IMR-90 (cell line): ENCODE data around the gene MET. TPM values are rescaled to one million over a fixed set of nuclear protein-coding genes. Genes with fewer than 3 reads are reported as not detected.

Experiments
- ATAC-seq: fragments of 200-7000 bp; cut with Tn5 transposase; 2 replicates; pipeline ENCODE4 v1.9.1; 2020; ENCODE audit warnings: low read depth, mild to moderate bottlenecking, moderate library complexity
- BruUV-seq: library from RNA; stranded (reverse); fragments of 400-500 nt; replicated peaks from 2 replicates; lab custom pipeline; 2021; lab: Mats Ljungman, UMichigan
- CTCF ChIA-PET: fragments of 300-600 bp; formaldehyde crosslinking; extraction: SDS; loops from one replicate; lab custom pipeline; 2021; ENCODE audit warnings: antibody characterized with exemption; lab: Yijun Ruan, JAX
- POLR2A ChIA-PET: fragments of 300-600 bp; sonication (Branson Sonifier 250); formaldehyde crosslinking; loops from one replicate; lab custom pipeline; 2022; ENCODE audit warnings: antibody characterized with exemption; ENCODE audit not compliant: unreplicated experiment; lab: Charles Lee
- DNase-seq: peaks from one replicate; pipeline ENCODE4 v3.0.0; 2013
- H2AFZ ChIP-seq: replicated peaks from 2 replicates; pipeline ENCODE3; 2013; ENCODE audit warnings: low read length, mild to moderate bottlenecking; ENCODE audit not compliant: poor library complexity
- H2AK5ac ChIP-seq: 2 replicates; pipeline ENCODE4 v1.6.1; 2013; ENCODE audit warnings: low read depth, low read length, inconsistent platforms
- H2AK9ac ChIP-seq: replicated peaks from 2 replicates; pipeline ENCODE3; 2013; ENCODE audit warnings: mild to moderate bottlenecking, low read depth, low read length, moderate library complexity; ENCODE audit not compliant: poor library complexity
- H2BK120ac ChIP-seq: 2 replicates; pipeline ENCODE4 v1.6.1; 2013; ENCODE audit warnings: low read depth, low read length, inconsistent platforms
- H2BK15ac ChIP-seq: 3 replicates; pipeline ENCODE4 v1.6.1; 2013; ENCODE audit warnings: low read depth, low read length, inconsistent platforms
- H2BK20ac ChIP-seq: 2 replicates; pipeline ENCODE4 v1.6.1; 2013; ENCODE audit warnings: low read depth, mild to moderate bottlenecking, inconsistent platforms, low read length, moderate library complexity
- H2BK5ac ChIP-seq: 2 replicates; pipeline ENCODE4 v1.6.1; 2013; ENCODE audit warnings: mild to moderate bottlenecking, low read depth, low read length, inconsistent platforms; ENCODE audit not compliant: poor library complexity, severe bottlenecking
- H3K14ac ChIP-seq: replicated peaks from 2 replicates; pipeline ENCODE4 v1.6.1; 2013; ENCODE audit warnings: low read depth, low read length, inconsistent platforms
- H3K18ac ChIP-seq: 2 replicates; pipeline ENCODE4 v1.6.1; 2013; ENCODE audit warnings: low read depth, low read length, control low read depth
- H3K23ac ChIP-seq: 2 replicates; pipeline ENCODE4 v1.6.1; 2013; ENCODE audit warnings: low read depth, low read length, inconsistent platforms
- H3K27ac ChIP-seq: 2 replicates; pipeline ENCODE4 v1.5.1; 2013; ENCODE audit warnings: mild to moderate bottlenecking, control low read depth, low read length; ENCODE audit not compliant: insufficient read depth
- H3K27me3 ChIP-seq: 2 replicates; pipeline ENCODE4 v1.6.1; 2013; ENCODE audit warnings: low read length; ENCODE audit not compliant: control insufficient read depth, insufficient read depth
- H3K36me3 ChIP-seq: 2 replicates; pipeline ENCODE4 v1.6.1; 2013; ENCODE audit warnings: low read length, mixed read lengths; ENCODE audit not compliant: control insufficient read depth, insufficient read depth
- H3K4ac ChIP-seq: 2 replicates; pipeline ENCODE4 v1.6.1; 2013; ENCODE audit warnings: low read depth, low read length, inconsistent platforms
- H3K4me1 ChIP-seq: 2 replicates; pipeline ENCODE4 v1.6.1; 2013; ENCODE audit warnings: low read length, mixed read lengths; ENCODE audit not compliant: control insufficient read depth, insufficient read depth
- H3K4me2 ChIP-seq: 2 replicates; pipeline ENCODE4 v1.6.1; 2013; ENCODE audit warnings: low read depth, mild to moderate bottlenecking, control low read depth, low read length, moderate library complexity
- H3K4me3 ChIP-seq: 2 replicates; pipeline ENCODE4 v1.5.1; 2013; ENCODE audit warnings: low read depth, mild to moderate bottlenecking, control low read depth, low read length, moderate library complexity; ENCODE audit not compliant: insufficient read depth
- H3K56ac ChIP-seq: 2 replicates; pipeline ENCODE4 v1.6.1; 2013; ENCODE audit warnings: low read length, inconsistent platforms; ENCODE audit not compliant: insufficient read depth; ENCODE audit errors: extremely low read depth
- H3K79me1 ChIP-seq, 2 experiments: 2 replicates each; pipeline ENCODE4 v1.6.1; 2013; ENCODE audit warnings: low read length in 2 of 2, inconsistent platforms in 1 of 2, low read depth in 1 of 2
- H3K9ac ChIP-seq: 2 replicates; pipeline ENCODE4 v1.6.1; 2013; ENCODE audit warnings: low read depth, low read length, control low read depth
- H3K9me1 ChIP-seq: 2 replicates; pipeline ENCODE4 v1.6.1; 2013; ENCODE audit warnings: low read length, inconsistent platforms; ENCODE audit not compliant: insufficient read depth
- H3K9me3 ChIP-seq: 2 replicates; pipeline ENCODE4 v1.6.1; 2013; ENCODE audit warnings: low read length; ENCODE audit not compliant: control insufficient read depth, insufficient read depth
- H4K20me1 ChIP-seq: 2 replicates; pipeline ENCODE4 v1.6.1; 2013; ENCODE audit warnings: low read length, inconsistent platforms; ENCODE audit not compliant: insufficient read depth
- H4K5ac ChIP-seq: 2 replicates; pipeline ENCODE4 v1.6.1; 2013; ENCODE audit warnings: mild to moderate bottlenecking, low read depth, low read length, control low read depth
- H4K8ac ChIP-seq, 2 experiments: 2 replicates each; pipeline ENCODE4 v1.6.1; 2013; ENCODE audit warnings: low read depth in 2 of 2, low read length in 2 of 2, control low read depth in 1 of 2, inconsistent platforms in 1 of 2
- H4K91ac ChIP-seq: 2 replicates; pipeline ENCODE4 v1.6.1; 2013; ENCODE audit warnings: low read depth, low read length, inconsistent platforms; ENCODE audit not compliant: insufficient read depth
- CEBPB ChIP-seq: IDR thresholded peaks from 2 replicates; pipeline ENCODE4 v1.6.1; 2012; ENCODE audit warnings: low read depth, low read length, improper control_type of control experiment
- FOS ChIP-seq: fragments of 150-350 bp; IDR thresholded peaks from 2 replicates; pipeline ENCODE4 v1.6.1; 2016; ENCODE audit warnings: low read depth, low read length
- RCOR1 ChIP-seq: IDR thresholded peaks from 2 replicates; pipeline ENCODE4 v1.6.1; 2012; ENCODE audit warnings: mild to moderate bottlenecking, low read length, improper control_type of control experiment; ENCODE audit not compliant: insufficient replicate concordance
- WGBS, 2 experiments: methylation state at CpG; one replicate each; pipeline versions ENCODE4 v1.1.5 to v1.1.7; 2013; ENCODE audit warnings: missing lambda C conversion rate in 2 of 2; ENCODE audit not compliant: insufficient read length in 1 of 2; ENCODE audit errors: extremely low coverage in 2 of 2; 5-methylcytosine and 5-hydroxymethylcytosine counted together
- dilution Hi-C: fragments of 300-500 bp; cut with HindIII; formaldehyde crosslinking; loops from one replicate; pipeline ENCODE4 v1.14.3; 2018; ENCODE audit warnings: low sequenced_read_pairs; ENCODE audit not compliant: unreplicated experiment
- in situ Hi-C: fragments of 300-500 bp; cut with MboI; formaldehyde crosslinking; loops from 3 replicates; pipeline ENCODE4 v1.14.3; 2019; ENCODE audit warnings: low sequenced_read_pairs, inconsistent platforms, mixed read lengths
- intact Hi-C: fragments of 100-400 bp; cut with micrococcal nuclease; formaldehyde crosslinking; loops from 2 replicates; pipeline ENCODE4 v1.10.0; 2022
- polyA plus RNA-seq, 3 experiments: library from polyadenylated mRNA; depleted of rRNA; stranded (reverse); fragments of >200 nt; gene quantifications; 2 replicates each; pipeline ENCODE4 v1.2.3, GENCODE V29; 2012; ENCODE audit warnings: low replicate concordance in 1 of 3
- total RNA-seq: library from RNA; depleted of rRNA; stranded (reverse); fragments of >200 nt; gene quantifications from 2 replicates; pipeline ENCODE4 v1.2.3, GENCODE V29; 2012

Gene MET
- total and polyA plus RNA-seq, 2 of the 4 experiments (the other 2 are of a cell fraction), result 15.0 to 84.6 TPM

DNA sequence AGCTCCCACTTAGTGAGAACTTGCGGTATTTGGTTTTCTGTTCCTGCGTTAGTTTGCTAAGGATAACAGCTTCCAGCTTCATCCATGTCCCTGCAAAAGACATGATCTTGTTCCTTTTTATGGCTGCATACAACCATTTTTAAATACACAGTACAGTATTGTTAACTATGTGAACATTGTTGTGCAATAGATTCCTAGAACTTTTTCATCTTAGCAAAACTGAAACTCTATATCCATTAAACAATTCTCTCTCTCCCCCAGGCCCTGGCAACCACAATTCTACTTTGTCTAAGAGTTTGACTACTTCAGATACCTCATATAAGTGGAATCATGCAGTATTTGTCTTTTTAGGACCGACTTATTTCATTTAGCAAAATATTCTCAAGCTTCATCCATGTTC is 118.0 kb downstream of the MET start:
- H4K20me1 ChIP-seq, result no peaks in the 10 kb centered on the region
- no CpG with 5 or more reads among the region's 3 CpGs for WGBS, 2 experiments
- BruUV-seq, result no TSS peak
- in situ Hi-C loops, result no loop called here
- H4K8ac ChIP-seq, result no peak overlapping the region
- no peak overlapping the region for H2AFZ ChIP-seq
- POLR2A ChIA-PET, result no interaction called here
- no peaks in the 10 kb centered on the region for H3K36me3 ChIP-seq
- H2BK20ac ChIP-seq, result no peak overlapping the region
- no peak overlapping the region for H2AK5ac ChIP-seq
- no peak overlapping the region for H2BK120ac ChIP-seq
- intact Hi-C loops, result no loop called here
- no peak overlapping the region for H2AK9ac ChIP-seq
- no peaks in the 10 kb centered on the region for H3K79me1 ChIP-seq
- no peaks in the 10 kb centered on the region for H3K9me3 ChIP-seq
- H3K14ac ChIP-seq, result no peak overlapping the region
- DNase-seq, result no peak
- H3K9ac ChIP-seq, result no peak overlapping the region
- no peaks in the 10 kb centered on the region for H3K9me1 ChIP-seq
- dilution Hi-C loops, result no loop called here
- H4K5ac ChIP-seq, result no peak overlapping the region
- no peak overlapping the region for H3K4ac ChIP-seq
- no peak overlapping the region for H3K4me2 ChIP-seq
- no peak overlapping the region for H3K18ac ChIP-seq
- no peak overlapping the region for H3K23ac ChIP-seq
- no peak overlapping the region for H3K4me3 ChIP-seq
- H3K4me1 ChIP-seq, result peaks cover 1% of the 10 kb centered on the region; the same call in 1 of the 2 replicates
- H2BK5ac ChIP-seq, result no peak overlapping the region
- no peak for ATAC-seq
- TF ChIP-seq RCOR1 (no peak), CEBPB (0 out of 2 replicates have a peak, but pooled peaks have one; percentile 42), FOS (no peak)
- no peak overlapping the region for H2BK15ac ChIP-seq
- H3K27ac ChIP-seq, result no peak overlapping the region
- no peak overlapping the region for H4K91ac ChIP-seq
- CTCF ChIA-PET, result interaction anchor here (0.7 kb wide), 1 partner anchor 13 kb away, joined by 4 read pairs; no protein-coding TSS in a partner anchor
- H3K27me3 ChIP-seq, result no peaks in the 10 kb centered on the region
- H3K56ac ChIP-seq, result no peak overlapping the region
